Activated CD4-positive, alpha-beta T cell treated with anti-CD3 and anti-CD28 coated beads, Interleukin-10, Interleukin-2, amounts not matched to agents 100 ng/mL and 50 ng/mL, durations not matched to agents 16 hours and 8 hours (primary cell): ENCODE data around the gene KRTAP10-6.
"Not testable (repeated sequence)": the region's sequence is repeated elsewhere in the genome, so short reads cannot be mapped to it uniquely, and the experiment has no call there.

Experiments
- DNase-seq: peaks from one replicate; pipeline ENCODE4 v3.0.0-alpha.2; 2020

The KRTAP10-6 gene, protein sequence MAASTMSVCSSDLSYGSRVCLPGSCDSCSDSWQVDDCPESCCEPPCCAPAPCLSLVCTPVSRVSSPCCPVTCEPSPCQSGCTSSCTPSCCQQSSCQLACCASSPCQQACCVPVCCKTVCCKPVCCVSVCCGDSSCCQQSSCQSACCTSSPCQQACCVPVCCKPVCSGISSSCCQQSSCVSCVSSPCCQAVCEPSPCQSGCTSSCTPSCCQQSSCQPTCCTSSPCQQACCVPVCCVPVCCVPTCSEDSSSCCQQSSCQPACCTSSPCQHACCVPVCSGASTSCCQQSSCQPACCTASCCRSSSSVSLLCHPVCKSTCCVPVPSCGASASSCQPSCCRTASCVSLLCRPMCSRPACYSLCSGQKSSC

DNA sequence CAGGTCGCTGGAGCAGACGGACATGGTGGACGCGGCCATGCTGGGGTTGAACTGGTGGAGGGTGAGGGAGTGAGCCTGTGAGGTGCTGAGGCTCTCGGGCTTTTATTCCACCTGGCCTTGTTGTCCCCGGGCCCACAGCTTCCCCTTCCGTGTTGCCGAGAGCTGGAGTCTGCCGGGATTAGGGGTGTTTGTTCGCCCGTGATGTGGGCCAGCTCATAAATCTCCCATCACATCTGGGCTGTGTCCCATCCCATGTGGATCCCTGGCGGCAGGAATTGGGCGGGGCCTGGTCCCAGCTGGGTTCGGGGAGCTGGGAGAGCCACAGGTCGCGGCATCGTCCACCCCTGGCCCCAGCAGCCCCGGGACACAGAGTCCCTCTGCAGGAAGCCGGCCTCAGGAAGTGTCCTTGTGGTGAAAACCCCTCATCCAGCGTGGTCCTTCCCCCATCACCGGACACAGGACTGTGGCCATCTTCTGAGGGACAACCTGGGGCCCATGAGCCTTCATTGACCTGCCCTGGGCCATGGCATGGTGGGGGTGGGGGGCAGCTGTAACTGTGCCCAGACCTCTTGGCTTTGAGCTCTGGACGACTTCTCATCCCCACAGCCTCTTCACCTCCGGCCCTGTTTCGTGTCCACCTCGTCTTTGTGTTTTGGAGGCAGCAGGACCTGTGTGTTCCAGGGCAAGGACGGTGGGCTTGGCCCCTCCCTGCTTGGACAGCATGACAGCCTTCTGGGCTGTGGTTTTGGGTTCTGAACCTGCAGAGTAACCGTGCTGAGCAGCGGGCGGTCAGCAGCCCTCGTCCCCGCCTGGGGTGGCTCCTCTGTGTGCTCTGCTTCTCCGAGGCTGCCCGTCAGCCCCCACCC lies at the start of gene KRTAP10-6:
KRTAP10-6 (minus strand) TSS at position 60 of the 866 bp plus-strand sequence; CDS start at position 39, 21 bp downstream.
- DNase-seq = no peak

DNA sequence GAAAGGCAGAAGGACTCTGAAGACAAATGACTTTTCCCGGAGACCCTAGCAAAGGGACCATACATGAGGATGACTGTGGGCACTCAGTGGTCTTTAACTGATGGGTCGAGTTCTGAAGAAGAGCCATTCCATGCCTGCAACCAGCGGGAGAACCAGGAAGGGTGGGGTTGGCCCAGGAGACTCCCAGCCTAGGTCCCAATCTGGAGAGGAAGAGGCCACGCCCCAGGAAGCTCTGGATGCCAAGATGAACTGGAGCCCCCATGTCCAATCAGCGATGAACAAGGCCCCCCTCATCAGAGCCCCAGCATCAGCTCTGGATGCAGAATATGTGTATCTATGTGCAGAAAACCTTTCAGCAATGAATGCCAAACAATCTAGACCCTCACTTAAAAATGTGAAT lies 48.5 kb upstream of the KRTAP10-6 start:
- DNase-seq = no peak

DNA sequence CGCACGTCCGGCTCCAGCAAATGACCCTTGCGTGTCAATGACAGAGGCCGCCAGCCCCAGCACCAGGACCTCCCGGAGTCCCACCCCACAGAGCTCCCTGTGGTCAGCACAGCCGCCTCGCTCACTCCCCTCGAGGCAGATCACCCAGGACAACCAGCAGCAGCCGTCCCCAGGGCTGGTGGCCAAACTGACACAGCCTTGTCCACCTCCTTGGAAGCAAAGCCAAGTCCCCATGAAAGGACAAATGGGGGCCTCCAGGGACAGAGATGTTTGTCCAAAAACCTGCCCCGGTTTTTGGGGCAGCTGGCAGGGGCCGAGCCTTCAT lies 47.0 kb upstream of the KRTAP10-6 start:
- no peak for DNase-seq

DNA sequence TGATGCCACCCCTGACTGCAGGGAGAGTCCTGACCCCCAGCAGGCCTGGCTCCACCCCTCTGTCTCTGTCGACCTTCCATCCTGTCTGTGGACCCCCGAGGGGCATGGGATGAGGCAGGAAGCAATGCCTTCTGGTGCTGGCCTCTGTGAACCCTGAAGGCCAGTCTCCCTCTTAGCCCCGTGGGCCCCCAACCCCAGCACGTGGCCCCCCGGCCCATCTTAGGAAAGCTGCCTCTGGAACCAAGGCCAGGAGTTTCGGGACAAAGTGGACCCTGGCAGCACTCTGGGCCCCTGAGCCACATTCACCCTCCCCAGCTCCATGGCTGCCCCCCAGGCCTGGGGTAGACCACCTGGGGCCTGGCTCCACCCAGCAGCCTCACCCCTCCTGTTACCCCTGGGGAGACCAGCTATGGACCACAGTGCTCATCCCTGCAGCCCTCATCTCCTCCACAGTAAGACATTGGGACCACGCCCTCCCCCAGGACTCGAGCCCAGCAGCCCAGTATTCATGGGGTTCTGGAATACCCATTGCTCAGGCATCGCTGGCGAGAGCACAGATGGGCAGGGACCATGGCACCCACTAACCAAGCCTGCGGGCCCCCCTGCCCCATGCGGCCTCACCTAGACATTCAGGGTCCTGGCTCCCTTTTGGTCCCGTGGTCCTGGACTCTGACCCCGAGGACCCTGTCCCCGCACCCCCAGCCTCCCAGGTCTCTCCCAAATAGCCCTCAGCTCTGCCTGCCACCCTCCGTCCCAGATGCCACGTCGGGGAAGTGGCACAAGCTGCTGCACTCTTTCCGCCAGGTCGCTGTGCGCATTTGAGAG lies 46.4 kb upstream of the KRTAP10-6 start:
- not testable (repeated sequence) for DNase-seq

DNA sequence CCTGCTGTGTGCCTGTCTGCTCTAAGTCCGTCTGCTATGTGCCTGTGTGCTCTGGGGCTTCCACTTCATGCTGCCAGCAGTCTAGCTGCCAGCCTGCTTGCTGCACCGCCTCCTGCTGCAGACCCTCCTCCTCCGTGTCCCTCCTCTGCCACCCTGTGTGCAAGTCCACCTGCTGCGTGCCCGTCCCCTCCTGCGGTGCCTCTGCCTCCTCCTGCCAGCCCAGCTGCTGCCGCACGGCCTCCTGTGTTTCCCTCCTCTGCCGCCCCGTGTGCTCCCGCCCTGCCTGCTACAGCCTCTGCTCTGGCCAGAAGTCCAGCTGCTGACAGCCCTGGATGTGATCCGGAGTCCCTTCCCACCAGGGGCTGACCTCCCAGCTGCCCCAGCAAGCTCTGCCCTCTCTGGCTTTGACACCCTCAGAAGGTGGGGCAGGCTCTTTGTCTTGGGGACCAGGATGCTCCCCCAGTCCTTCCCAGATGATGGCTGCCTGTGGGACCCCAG lies 45.6 kb upstream of the KRTAP10-6 start:
- DNase-seq = not testable (repeated sequence)

DNA sequence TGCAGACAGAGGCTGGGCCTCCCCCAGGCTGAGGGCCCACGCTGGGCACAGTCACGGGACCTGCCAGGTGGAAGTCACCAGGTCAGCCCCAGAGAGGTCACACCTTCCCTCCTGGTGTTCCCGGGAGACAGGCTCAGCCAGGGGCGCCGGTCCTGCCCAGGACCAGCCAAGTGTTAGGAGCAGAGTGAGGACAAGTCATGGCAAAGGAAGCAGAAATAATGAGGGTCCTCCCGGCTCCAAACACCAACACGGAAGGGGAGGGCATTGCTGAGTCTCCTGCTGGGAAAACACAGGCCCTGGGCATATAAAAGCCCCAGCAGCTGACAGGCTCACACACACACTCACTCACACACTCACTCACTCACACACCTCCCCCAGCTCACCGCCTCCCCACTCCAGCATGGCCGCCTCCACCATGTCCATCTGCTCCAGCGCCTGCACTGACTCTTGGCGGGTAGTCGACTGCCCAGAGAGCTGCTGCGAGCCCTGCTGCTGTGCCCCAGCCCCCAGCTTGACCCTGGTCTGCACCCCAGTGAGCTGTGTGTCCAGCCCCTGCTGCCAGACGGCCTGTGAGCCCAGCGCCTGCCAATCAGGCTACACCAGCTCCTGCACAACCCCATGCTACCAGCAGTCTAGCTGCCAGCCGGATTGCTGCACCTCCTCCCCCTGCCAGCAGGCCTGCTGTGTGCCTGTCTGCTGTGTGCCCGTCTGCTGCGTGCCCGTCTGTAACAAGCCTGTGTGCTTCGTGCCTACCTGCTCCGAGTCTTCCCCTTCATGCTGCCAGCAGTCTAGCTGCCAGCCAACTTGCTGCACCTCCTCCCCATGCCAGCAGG lies 44.9 kb upstream of the KRTAP10-6 start, which contains the start of gene KRTAP10-10:
KRTAP10-10 (plus strand) TSS at position 339 of the 833 bp plus-strand sequence; CDS start at position 401, 62 bp downstream.
- DNase-seq = no peak

DNA sequence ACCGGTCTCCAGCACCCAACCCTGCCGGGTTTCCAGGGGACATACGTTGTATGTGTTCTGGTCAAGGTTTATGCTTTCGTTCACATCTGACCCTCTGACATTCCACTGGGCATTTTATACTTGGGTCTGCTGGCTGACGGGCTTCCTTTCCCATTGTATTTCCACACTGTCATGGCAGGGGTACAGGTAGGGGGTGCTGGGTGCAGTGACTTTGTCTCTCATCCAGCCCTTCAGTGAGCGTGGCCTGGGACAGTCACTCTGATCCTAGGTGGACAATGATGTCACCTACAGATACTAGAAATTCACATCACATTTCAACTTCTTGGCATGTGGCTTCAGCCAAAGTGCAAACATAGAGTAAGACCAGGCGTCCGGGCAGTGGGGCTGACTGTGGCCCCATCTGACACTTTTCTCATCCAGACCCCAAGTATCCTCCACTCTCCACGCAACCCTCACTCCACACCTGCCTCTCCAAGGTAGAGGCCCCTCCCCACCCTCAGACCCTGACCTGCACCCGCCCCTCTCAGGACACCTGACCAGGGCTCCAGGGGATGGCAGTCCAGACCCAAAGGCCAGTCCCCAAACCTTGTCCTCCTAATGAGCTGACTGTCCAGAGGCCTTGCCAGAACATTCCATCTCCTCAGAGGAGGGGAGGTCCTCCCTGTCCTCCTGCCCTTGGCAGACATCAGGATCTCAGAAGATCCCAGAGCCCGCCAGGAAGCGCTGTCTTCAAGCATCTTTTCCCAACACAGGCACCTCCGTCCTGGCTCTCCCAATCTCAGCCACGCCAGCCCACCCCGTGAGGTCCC lies 44.1 kb upstream of the KRTAP10-6 start:
- no peak for DNase-seq

DNA sequence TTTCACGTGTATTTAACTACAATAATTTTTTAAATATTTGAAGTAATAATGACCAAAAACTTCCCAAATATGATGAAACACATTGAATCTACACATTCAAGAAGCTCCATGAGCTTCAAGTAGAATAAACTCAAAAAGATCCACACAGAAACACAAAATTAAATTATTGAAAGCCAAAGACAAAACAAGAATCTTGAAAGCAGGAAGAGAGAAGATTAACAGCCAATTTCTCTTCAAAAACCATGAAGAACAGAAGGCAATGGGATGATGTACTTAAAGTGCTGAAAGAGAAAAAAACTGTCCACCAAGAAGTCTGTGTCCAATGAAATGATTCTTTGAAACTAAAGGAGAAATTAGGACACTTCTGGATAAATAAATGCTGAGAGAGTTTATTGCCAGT lies 39.8 kb upstream of the KRTAP10-6 start:
- DNase-seq = no peak

DNA sequence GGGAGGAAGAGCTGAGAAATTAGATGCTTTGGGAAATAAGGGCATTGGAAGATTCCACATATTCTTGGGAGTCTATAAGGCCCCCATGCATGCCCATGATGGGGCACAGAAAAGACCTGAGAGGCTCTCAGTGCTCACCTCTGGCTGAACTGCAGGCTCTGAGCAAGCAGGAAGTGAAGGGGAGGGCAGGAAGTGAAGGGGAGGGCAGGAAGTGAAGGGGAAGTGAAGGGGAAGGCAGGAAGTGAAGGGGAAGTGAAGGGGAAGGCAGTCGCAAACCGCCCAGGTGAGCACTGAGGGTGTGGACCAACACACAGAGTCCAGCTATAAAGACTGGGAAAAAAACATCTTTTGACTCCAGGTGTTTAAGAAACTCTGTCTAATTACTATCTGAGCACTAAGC lies 38.1 kb upstream of the KRTAP10-6 start:
- no peak for DNase-seq

DNA sequence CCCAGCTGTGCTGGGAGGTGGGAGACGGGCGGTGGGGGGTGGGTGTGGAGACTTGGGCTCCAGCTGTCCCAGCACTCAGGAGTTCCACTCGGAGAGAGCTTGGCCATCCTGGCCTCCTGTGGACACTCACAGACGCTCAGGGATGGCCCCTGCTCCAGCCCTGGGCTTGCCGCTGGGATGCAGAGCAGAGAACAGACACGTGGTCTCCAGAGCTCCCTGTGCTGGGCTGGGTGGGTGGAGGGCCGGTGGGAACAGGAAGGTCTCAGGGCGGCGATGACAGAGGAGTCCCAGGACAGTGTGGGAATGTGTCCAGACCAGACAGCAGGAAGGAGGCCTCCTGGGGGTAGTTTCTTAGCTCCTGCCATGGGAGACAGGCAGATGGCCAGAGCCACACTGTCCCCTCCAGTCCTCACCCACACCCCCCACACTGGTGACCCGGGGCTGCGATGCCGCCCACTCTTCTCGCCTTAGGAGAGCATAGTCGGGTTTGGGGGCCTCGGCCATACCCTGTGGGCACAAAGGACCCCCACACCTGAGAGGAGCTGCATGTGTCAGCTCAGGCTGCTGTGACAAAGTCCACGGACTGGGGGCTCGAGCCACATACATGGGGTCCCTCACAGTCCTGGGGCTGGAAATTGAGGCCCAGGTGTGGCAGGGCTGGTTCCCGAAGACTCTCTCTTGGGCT lies 36.5 kb upstream of the KRTAP10-6 start:
- DNase-seq = no peak

DNA sequence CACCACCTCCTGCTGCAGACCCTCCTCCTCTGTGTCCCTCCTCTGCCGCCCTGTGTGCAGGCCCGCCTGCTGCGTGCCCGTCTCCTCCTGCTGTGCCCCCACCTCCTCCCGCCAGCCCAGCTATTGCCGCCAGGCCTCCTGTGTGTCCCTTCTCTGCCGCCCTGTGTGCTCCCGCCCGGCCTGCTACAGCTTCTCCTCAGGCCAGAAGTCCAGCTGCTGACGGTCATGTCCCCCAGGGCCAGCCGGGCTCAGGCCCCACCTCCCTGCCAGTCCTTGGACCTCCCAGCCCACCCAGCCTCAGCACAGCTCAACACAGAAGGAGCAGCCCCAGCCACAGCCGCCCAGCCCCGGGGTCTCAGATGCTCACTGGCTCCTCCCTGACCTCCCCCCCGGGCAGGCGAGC lies 35.5 kb upstream of the KRTAP10-6 start:
- not testable (repeated sequence) for DNase-seq

DNA sequence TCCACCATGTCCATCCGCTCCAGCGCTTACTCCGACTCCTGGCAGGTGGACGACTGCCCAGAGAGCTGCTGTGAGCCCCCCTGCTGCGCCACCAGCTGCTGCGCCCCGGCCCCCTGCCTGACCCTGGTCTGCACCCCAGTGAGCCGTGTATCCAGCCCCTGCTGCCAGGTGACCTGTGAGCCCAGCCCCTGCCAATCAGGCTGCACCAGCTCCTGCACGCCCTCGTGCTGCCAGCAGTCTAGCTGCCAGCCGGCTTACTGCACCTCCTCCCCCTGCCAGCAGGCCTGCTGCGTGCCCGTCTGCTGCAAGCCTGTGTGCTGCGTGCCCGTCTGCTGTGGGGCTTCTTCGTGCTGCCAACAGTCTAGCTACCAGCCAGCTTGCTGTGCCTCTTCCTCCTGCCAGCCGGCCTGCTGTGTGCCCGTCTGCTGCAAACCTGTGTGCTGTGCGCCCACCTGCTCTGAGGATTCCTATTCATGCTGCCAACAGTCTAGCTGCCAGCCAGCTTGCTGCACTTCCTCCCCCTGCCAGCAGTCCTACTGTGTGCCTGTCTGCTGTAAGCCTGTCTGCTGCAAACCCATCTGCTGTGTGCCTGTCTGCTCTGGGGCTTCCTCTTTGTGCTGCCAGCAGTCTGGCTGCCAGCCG lies 35.0 kb upstream of the KRTAP10-6 start:
- DNase-seq = not testable (repeated sequence)

DNA sequence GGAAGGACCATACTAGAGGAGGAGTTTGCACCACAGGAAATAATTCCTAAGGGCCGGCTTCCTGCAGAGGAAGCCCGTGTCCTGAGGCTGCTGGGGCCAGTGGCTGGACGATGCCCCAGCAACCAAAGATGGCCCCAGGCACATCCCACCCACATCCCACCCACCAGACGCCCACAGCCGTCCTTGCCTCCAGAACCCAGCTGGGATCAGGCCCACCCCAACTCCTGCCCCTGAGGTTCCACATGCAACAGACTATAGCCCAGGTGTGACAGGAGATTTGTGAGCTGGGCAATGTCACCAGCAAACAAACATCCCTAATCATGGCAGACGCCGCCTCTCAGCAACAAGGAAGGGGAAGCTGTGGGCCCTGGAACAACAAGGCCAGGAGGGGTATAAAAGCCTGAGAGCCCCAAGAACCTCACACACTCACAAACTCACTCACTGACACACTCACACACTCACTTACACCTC lies 34.4 kb upstream of the KRTAP10-6 start, which contains the start of gene KRTAP10-9:
KRTAP10-9 (plus strand) TSS at position 421 of the 471 bp plus-strand sequence. CDS start 79 bp downstream, outside the sequence.
- DNase-seq = no peak

DNA sequence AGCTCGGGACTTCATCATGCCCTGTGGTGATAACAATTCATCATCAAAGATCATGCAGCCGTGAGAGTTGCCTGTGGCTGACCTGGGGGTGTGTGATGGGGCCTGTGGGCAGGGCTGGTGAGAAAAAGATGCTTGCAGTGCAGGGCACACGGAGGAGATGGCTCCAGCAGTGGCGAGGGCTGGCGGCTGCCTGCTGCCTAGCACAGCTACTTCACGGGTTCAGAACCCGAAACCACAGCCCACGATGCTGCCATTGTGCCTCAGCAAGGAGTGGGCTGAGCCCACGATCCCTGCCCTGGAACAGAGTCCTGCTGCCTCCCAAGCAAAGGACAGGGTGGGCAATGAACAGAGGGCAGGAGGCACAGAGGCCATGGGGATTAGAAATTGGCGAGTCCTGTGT lies 34.0 kb upstream of the KRTAP10-6 start:
- DNase-seq = no peak

DNA sequence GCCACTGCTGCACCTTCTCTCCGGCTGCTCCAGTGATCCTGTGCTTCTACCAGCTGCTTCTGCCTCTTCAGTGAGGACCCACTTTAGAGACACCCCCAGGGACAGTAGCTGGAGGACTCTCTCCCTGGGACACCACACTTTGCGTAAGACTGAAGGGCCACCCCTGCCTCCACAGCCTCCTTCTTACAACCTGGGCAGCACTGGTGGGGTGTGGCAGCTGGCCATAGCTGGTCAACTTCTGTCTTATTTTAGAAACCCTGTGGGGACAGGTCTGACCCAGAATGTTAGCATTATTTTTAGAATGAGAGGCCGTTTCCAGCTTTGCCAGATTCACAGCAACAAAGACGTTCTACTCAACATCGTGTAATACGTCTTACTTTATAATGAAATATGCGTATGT lies 33.5 kb upstream of the KRTAP10-6 start:
- DNase-seq = no peak

DNA sequence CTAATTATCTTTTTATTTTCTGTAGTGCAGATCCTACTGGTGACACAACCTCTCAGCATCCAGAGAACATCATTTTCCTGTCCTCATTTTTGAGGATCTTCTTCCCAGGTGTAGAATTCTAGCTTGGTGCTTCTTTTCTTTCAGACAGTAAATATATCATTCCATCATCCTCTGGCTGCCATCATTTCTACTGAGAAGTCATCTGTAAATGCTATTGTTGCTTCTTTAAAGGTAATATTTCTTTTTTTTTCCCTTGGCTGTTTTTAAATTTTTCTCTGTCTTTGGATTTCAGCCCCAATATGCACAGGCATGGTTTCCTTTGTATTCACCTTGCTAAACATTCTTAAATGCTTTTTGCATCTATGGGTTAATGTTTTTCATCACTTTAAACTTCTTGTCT lies 31.3 kb upstream of the KRTAP10-6 start:
- DNase-seq = no peak

DNA sequence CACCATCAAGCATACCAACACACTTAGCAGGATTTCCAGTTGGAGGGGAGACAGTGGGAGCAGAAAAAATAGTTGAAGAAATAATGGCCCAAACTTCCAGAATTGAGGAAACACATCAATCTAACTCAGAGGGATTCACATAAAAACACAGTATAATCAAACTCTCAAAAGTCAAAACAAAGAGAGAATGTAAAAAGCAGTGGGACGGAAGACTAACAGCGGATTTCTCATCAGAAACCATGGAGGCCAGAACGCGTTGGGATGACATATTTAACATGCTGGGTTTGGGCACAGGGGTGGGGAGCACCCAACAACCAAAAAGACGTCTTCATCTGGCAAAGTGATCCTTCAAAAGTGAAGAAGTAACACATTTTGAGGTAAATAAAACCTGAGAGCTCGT lies 27.6 kb upstream of the KRTAP10-6 start:
- no peak for DNase-seq

DNA sequence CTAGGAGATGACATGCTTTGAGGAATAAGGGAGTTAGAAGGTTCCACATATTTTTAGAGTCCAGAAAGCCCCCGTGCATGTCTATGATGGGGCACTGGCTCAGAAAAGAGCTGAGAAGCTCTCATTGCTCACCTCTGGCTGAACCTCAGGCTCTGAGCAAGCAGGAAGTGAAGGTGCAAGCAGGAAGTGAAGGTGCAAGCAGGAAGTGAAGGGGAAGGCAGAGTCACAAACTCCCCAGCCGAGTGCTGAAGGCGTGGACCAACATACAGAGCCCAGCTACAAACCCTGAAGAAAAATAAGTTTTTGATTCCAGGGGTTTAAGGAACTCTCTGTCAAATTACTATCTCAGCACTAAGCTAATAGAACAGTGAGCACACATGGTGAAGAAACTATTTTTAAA lies 26.6 kb upstream of the KRTAP10-6 start:
- peak; percentile 57 for DNase-seq

DNA sequence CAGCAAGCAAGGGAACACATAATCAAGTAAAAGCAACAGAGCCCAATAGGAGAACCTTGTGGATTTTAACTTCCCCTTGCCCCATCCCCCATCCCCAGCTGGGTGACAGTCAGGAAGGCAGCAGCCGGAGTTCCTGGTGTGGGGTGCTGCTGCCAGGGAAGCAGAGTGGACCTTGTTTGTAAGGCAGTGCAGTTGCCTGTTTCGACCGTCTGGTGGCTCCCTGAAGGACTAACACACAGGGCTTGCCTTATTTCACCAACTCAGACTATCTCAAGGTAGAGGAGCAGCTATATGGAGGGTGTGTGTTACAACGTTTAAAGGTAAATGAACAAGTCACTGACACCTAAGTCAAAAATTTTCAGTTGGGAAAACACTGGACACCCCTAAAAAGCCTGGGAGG lies 26.2 kb upstream of the KRTAP10-6 start:
- DNase-seq = no peak

DNA sequence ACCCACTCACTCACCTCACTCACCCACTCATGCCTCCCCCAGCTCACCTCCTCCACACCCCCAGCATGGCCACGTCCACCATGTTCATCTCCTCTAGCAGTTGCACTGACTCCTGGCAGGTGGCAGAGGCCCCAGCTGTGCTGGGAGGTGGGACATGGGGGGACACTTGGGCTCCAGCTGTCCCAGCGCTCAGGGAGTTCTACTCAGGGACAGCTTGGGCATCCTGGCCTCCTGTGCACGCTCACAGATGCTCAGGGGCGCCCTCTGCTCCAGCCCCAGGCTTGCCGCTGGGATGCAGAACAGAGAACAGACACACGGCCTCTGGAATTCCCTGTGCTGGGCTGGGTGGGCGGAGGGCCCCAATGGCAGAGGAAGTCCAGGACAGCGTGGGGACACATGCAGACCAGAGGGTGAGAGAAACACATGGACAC lies 24.8 kb upstream of the KRTAP10-6 start:
- DNase-seq = no peak
